HS-5 (cell line): Measurements from ENCODE around the gene SURF1.

Experiments used
- DNase-seq: peaks from one replicate; pipeline ENCODE4 v3.0.0-alpha.2; 2012; ENCODE audit warnings: low read depth

Gene SURF1

GRCh38 chr9:133361507-133362092 is 5.3 kb upstream of the SURF1 start:
- DNase-seq: no peak

- DNase-seq: no peak
These were observed 4.4 kb upstream of the SURF1 start for GRCh38 chr9:133360400-133361393.

GRCh38 chr9:133359399-133360175 is 3.3 kb upstream of the SURF1 start:
- DNase-seq: no peak

GRCh38 chr9:133357656-133358055 is 1.4 kb upstream of the SURF1 start:
- DNase-seq: no peak

- DNase-seq: no peak
These were observed 368 bp downstream of the SURF1 start for GRCh38 chr9:133355881-133356357.

GRCh38 chr9:133354766-133355165 is 1.5 kb downstream of the SURF1 start:
- DNase-seq: no peak

- no peak for DNase-seq
These were observed 2.7 kb downstream of the SURF1 start for GRCh38 chr9:133353548-133353947.

GRCh38 chr9:133352635-133353340 is 3.5 kb downstream of the SURF1 start:
- no peak for DNase-seq

GRCh38 chr9:133351908-133352634 is 4.2 kb downstream of the SURF1 start:
- no peak for DNase-seq

GRCh38 chr9:133351526-133351907 is 4.8 kb downstream of the SURF1 start:
- no peak for DNase-seq

- no peak for DNase-seq
These were observed 6.2 kb downstream of the SURF1 start for GRCh38 chr9:133349965-133350616.

- no peak for DNase-seq
These were observed 7.3 kb downstream of the SURF1 start for GRCh38 chr9:133348718-133349573.

- DNase-seq: peak; percentile 92
These were observed 8.1 kb downstream of the SURF1 start, which contains the start of the genes MED22 and RPL7A for GRCh38 chr9:133347985-133348717. MED22 (minus strand) TSS chr9:133348131; CDS start chr9:133346662, 1,469 bp downstream. RPL7A (plus strand) TSS chr9:133348218; CDS start chr9:133348244, 26 bp downstream.

- no peak for DNase-seq
These were observed 8.7 kb downstream of the SURF1 start for GRCh38 chr9:133347515-133347984.

- no peak for DNase-seq
These were observed 10.1 kb downstream of the SURF1 start for GRCh38 chr9:133346021-133346785.

GRCh38 chr9:133345596-133345995 is 10.7 kb downstream of the SURF1 start:
- DNase-seq: no peak

GRCh38 chr9:133344979-133345378 is 11.3 kb downstream of the SURF1 start:
- no peak for DNase-seq

- no peak for DNase-seq
These were observed 12.2 kb downstream of the SURF1 start for GRCh38 chr9:133344071-133344470.
